ENCODE results near the gene ACOXL.

ACOXL gene

DNA sequence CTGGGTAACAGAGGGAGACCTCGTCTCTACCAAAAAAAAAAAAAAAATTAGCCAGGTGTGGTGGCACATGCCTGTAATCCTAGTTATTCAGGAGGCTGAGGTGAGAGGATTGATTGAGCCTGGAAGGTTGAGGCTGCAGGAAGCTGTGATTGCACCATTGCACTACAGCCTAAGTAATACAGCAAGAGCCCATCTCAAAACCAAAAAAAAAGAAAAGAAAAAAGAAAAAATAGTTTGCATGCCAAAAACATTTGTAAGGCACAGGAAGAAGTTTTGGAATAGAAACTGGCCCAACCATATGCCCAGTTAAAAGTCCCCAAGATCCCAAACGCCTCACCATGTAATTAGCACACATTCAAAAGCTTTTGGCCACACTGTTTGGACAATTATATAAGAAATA lies 13.4 kb upstream of the ACOXL start:
- DNase-seq, result no peak

DNA sequence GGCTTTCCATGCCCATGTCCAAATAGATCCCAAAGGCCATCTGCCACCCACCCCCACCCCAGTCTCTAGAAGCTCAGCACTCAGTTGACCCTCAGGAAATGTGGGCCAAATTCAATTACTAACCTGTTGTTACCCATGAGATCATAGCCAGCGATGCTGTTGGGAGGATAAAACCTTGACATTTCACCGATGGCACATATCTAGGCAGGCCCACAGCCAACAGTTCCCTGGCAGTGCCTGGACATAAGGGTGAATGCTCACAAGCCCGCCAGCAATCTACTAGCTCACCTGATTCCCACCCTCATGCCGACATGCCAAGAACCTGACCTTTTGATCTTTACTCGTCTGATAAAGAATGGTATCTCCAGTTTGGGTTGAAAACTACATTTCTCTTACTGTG lies 11.8 kb upstream of the ACOXL start:
- no peak for DNase-seq

GRCh38 chr2:110724820-110725219 lies 7.6 kb upstream of the ACOXL start:
- DNase-seq, result no peak

- no peak for DNase-seq
These were observed 7.0 kb upstream of the ACOXL start for GRCh38 chr2:110725370-110725769.

GRCh38 chr2:110725859-110726258 lies 6.5 kb upstream of the ACOXL start:
- DNase-seq, result no peak

GRCh38 chr2:110726285-110726684 lies 6.1 kb upstream of the ACOXL start:
- no peak for DNase-seq

DNA sequence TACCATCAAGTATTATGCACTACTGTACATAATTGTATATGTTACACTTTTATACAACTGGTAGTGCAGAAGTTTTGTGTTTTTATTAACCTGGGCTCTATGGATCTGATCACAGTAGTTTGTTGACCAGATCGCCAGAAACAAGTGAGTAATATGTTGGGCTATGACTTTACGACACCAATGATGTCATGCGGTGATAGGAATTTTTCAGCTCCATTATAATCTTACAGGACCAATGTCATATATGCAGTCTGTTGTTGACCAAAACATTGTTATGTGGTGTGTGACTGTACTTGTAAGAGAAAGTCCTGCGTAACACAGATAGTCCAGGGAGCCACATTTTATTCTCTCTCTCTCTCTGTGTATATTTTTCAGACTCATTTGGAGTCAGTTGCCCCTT lies 4.5 kb upstream of the ACOXL start:
- no peak for DNase-seq

- DNase-seq, result no peak
These were observed 3.3 kb upstream of the ACOXL start for GRCh38 chr2:110729106-110729505.

DNA sequence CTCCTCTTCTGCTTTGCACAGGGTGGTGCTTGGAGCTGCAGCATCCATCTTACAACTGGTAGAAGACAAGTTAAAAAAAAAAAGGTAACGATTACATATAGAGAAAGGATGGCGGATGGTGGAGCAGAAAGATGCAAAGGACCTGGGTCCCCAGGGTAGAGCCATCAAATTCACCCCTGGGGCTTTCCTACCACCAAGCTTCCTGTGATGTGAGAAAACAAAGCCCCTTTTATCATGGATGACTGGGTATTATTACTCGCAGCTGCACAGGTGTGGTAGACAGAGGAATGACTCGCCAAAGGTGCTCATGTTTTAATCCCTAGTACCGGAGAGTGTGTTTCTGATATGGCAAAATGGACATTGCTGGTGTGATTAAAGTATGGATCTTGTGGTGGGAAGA lies 1.3 kb upstream of the ACOXL start:
- no peak for DNase-seq

DNA sequence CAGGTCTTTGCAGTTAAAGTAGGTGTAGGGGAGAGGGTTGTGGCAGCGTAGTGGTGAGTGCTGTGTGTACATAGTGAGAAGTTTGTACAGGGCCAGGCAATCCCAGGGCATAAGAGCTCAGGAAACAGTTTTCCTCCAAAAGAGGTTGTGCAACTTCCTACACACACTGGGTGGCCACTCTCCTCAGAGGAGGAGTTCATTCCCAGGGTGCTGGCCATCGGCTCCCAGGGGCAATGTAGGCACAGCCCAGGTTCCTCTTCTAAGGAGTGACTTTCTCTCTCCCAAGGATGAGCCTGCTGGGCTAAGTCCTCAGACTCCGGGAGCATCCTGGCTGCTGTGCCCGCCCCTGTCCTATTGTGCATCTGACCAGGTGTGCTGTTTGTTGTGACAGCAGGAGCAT lies 3.0 kb downstream of the ACOXL start:
- no peak for DNase-seq

DNA sequence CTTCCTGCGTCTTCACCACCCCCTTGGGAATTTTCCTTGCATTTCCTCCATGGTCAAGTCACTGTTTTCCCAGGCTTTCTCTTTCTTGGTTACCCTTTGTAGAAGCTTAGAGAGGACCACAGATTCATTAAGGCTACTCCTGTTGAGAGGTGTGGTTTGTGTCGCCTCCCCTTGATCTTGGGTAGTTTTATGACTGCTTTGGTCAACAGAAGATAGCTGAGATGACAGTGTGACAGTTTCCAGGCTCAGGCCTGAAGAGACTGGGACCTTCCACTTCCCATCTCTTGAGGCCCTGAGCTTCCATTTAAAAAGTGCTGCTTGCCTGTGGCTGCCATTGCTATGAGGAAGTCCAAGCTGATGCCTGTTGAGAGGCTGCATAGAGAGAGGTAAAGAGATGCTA lies 5.4 kb downstream of the ACOXL start:
- DNase-seq, result no peak

DNA sequence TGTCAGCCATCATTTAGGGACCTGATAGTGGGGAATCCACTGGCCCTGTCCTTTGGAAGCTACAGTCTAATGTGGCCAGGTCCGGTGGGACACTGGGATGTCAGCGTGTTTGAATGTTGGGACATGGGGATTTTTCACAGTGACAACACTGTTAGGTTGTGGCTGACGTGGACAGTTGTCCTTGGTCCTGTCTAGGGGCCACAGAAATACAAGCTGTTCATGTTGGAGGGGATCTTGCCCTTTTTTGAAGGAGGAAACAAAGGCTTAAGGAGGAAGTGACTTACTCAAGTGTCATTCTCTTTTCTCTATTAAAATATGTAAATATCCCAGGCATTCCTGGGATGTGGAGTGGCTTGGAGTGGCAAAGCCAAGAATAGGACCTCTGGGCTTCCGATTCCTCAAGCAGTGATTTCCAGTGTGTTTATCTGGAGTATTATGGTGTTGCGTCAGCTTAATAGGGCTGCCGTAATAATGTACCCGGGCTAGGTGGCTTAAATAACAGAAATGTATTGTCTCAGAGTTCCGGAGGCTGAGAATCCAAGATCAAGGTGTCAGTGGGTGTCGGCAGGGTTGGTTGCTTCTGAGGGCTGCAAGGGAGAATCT lies 8.5 kb downstream of the ACOXL start:
- no peak for DNase-seq

DNA sequence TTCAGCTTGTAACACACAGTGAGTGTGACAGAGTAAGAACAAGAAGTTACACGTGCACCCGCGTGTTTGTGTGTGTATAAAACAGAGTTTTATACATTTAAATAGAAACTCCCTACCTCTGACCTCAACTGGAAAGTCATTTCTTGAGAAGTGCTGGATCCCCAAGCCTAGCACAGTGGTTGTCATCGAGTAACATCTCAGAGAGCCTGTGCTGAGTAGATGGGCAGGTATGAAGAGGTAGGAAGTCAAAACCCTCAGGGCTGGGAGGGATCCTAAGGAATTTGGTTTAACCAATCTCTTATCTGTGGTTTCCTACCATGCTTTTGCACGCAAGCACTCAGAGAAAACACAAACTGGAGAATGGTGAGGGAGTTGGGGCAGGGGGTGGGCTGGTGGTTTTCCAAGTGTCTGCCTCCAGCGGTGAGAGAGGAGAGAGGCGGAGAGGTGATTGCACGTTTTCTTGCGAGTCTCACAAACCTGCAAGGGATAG lies 9.2 kb downstream of the ACOXL start:
- no peak for DNase-seq

DNA sequence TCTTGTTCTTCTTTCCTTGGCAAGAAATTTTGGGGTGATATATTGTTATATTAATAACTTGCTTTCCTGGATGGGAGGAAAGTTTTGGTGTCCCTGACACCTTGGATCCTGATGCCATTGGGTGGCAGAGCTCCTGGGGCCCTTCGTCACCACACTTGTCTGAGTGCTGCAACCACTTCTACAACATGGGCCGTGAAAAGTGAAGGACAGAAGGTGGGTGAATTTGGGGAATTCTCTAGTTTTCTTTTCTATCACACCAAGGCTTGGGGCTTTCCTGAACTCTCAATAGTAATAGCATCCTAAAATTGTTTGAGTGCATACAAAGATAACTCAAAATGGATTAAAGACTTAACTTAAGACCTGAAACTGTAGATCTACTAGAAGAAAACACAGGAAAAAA lies 10.0 kb downstream of the ACOXL start:
- DNase-seq, result peak; percentile 13

DNA sequence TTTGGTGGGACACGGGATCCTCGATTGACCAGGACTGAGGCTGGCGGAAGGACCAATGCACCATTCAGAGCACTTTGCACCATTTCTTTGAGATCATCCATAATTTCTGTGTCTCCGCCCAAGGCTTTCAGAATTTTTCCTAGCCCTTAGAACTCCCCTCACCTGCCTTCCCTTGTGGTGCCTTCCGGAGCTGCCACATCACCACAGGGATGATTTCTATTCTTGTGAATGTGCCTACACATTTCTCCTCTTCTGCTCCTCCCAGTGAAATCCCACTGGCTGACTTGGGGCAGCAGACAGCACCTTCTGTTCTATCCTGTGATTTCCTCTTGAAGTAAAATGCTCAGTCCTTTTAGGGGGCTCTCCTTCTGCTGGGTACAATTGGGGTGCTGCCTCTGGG lies 11.2 kb downstream of the ACOXL start:
- no peak for DNase-seq

GRCh38 chr2:110744429-110744828 lies 12.1 kb downstream of the ACOXL start:
- peak; percentile 22 for DNase-seq

DNA sequence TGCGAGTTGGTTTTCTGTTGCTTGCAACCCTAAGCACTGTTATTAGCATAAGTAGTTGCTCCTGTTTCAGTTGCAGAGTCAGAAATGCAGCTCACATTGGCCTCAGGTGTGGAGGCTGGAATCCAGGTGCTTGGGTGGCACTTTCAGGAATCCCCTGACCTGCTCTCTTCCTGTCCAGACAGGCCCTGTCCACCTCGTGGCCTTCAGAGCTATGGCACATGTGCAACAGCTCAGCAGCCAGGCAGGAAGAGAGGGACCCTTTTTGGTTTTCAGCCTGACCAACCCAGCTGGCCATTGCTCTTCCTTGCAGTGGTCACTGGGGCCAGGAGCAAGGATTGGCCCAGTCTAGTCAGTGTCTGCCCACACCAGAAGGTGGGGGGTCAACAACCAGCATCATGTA lies 12.7 kb downstream of the ACOXL start:
- peak; percentile 11 for DNase-seq

GRCh38 chr2:110746586-110747521 lies 14.5 kb downstream of the ACOXL start:
- no peak for DNase-seq

DNA sequence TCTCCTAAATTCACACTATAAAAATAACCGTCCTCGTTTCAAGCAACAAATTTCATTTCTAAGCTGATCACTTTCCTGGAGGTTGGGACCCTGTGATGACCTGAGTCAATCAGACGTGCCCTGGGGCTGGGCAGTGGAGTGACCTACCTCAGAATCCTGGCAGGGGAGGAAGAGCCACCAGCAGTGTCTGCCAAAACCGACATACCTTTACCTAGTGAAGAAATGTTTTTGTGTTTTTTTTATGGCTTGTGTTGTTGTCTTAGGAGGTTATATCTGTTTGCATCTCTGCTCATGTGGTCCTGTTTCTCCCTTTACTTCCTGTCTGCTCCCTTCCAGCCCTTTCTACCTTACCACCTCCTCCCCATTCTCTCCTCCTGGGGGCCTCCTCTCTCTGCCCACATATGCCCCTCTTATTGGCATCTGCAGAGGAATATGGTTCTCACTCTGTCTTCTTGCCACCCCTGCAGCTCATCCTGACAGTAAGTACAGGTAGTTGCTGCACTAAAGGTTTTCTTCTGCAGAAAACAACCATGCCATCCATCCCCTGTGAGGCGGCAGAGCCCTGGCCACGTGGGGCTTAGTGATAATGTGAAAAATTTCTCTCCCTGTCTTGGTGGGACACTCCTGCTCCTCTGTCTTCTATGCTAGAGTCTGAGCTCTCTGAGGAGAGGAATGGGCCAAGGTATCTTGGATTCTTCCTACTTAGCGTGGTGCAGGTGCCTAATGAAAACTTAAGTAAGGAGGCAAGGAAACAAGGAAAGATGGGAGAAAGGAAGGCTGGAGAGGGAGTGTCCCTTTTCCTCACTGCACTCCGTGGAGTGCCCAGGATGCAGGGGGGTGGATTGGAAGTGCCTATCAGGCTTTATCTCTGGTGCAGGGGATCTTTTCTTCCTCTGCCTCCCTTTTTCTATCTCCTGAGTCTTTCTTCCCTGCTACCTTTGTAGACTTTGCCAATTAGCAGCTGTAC lies 15.4 kb downstream of the ACOXL start:
- DNase-seq, result peak; percentile 26

DNA sequence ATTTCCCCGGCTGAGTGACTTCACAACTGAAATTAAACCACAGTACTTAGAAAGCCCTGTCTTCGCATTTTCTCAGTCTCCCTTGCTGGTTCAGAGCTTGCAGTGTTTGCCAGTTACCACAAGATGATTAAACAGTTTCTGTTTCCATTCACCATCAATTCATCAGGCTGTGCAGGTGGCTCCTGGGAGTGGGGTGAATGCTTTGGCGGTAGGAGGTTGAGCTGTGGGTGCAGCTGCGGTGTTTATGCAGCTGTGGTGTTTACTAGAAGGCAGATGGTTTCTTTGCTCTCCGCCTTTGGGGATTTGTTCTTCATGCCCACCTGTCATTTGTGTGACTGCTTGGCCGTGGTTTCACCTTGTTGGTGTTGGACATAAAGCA lies 16.1 kb downstream of the ACOXL start:
- DNase-seq, result peak; percentile 79

DNA sequence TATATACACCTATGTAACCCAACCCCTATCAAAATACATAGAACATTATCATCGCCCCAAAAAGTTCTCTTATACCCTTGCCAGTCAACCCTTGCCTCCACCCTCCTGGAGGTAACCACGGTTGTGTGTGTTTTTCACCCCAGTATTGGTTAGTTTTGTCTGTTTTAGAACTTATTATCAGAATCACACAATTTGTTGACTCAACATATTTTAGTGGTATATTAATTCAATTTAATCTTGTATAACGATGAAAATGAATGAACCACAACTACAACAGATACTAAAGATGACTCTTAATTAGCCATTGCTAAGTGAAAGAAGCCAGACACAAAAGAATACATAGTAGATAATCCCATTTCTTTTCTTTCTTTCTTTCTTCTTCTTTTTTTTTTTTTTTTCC lies 19.3 kb downstream of the ACOXL start:
- DNase-seq, result no peak

- DNase-seq, result peak; percentile 19
These were observed 20.5 kb downstream of the ACOXL start for GRCh38 chr2:110752871-110753270.

DNA sequence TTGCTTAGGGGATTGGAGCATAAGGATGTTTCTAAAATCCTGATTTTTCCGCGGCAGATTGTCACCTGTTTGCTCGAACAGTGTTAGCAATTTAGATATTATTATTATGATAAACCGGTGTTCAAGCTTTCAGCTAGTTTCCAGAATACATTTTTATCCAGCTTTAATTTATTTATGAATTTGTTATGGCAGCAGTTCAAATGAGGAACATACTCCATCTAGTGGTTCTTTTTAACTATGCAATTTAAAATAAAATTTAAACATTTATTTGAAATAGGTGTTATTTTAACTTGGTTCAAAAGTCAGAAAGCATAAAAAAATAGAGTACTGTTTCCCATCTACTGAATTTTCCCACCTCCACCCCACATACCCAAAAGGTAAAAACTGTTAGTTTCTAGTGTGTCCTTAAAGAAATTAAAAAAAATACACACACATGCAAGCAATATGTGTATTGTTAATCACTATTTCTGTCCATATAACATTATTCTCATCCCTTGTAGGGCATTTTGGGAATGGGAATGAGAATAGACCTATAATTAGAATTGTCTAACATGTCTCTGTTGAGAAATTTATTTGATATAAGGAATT lies 23.2 kb downstream of the ACOXL start:
- DNase-seq, result no peak
